ENCODE measurements around the gene OOSP1. TPM values are rescaled to one million over a fixed set of nuclear protein-coding genes. Genes with fewer than 3 reads are reported as not detected.
"Not testable (repeated sequence)": the region's sequence is repeated elsewhere in the genome, so short reads cannot be mapped to it uniquely, and the experiment has no call there.

The OOSP1 gene
- total RNA-seq, 1 donor from 2014 or later = not detected

DNA sequence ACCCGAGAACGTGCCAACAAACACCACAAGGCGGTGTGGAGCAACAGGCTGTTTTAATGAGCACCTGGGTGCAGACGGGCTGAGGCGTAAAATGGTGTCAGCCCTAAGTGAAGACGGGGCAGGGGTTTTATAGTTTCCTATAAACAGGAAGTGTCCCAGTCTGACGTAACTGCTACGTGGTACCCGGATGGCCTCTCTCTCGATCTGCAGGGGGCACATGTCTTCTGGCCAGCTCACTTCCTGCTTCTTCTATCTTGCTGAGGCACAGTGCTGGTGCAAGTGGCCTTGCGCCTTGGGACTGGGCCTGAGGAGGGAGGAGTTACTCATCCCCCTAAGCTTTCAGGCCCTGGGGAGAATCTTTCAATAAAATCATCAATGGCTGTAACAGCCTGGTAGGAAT lies 38.7 kb upstream of the OOSP1 start:
- TF ChIP-seq, protein P1, sequence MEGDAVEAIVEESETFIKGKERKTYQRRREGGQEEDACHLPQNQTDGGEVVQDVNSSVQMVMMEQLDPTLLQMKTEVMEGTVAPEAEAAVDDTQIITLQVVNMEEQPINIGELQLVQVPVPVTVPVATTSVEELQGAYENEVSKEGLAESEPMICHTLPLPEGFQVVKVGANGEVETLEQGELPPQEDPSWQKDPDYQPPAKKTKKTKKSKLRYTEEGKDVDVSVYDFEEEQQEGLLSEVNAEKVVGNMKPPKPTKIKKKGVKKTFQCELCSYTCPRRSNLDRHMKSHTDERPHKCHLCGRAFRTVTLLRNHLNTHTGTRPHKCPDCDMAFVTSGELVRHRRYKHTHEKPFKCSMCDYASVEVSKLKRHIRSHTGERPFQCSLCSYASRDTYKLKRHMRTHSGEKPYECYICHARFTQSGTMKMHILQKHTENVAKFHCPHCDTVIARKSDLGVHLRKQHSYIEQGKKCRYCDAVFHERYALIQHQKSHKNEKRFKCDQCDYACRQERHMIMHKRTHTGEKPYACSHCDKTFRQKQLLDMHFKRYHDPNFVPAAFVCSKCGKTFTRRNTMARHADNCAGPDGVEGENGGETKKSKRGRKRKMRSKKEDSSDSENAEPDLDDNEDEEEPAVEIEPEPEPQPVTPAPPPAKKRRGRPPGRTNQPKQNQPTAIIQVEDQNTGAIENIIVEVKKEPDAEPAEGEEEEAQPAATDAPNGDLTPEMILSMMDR (IDR thresholded peaks at IDR 0.05) = no peak
- no peak overlapping the region for H3K27ac Mint-ChIP-seq (ENCODE audit: unreplicated experiment)
- peaks cover 11% of the 10 kb centered on the region for H3K9me3 Mint-ChIP-seq (ENCODE audit: unreplicated experiment)
- no peak overlapping the region for H3K4me3 Mint-ChIP-seq (ENCODE audit: unreplicated experiment)
- H3K36me3 Mint-ChIP-seq (ENCODE audit: unreplicated experiment) = no peaks in the 10 kb centered on the region
- no peak for DNase-seq (ENCODE audit: extremely low spot score, unreplicated experiment)
- H3K4me1 Mint-ChIP-seq (ENCODE audit: unreplicated experiment) = peaks cover 3% of the 10 kb centered on the region
- no peaks in the 10 kb centered on the region for H3K27me3 Mint-ChIP-seq (ENCODE audit: unreplicated experiment)

DNA sequence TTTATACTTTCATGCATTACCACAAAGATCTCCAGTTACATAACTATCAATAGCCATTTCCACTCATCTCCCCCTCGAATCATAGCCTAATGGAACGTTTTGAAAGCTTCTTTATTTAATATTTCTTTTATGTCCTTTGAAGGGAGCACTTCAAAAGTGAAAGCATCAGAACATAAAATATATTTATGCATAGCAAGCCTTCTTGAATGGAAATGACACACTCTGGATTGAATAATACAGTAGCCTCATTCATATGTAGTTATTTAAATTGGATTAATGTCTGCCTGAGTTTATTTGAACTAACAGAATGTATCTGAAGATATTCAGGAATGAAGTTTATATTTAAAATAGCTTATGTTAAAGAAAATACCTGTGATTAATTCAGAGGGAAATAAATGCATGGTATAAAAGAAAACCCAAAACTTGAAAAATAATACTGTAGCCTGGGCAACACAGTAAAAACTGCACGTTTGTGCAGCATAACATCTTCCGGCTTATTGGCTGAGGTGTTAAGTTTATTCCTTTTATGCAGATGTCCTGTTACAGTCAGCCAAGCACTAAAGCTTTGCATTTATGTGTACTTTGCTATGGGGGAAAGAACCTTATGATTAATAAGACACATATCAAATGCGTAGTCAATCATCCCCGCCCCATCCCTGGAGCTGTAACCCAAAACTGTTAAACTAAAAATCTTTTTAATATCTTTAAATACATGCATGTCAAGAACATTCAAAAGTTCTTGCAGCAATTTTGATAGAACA lies 37.7 kb upstream of the OOSP1 start:
- Mint-ChIP-seq H3K9me3 (ENCODE audit: unreplicated experiment) (peaks cover 11% of the 10 kb centered on the region), H3K36me3 (ENCODE audit: unreplicated experiment) (no peaks in the 10 kb centered on the region), H3K27ac (ENCODE audit: unreplicated experiment) (no peak overlapping the region), H3K27me3 (ENCODE audit: unreplicated experiment) (no peaks in the 10 kb centered on the region), H3K4me1 (ENCODE audit: unreplicated experiment) (peaks cover 3% of the 10 kb centered on the region), H3K4me3 (ENCODE audit: unreplicated experiment) (no peak overlapping the region)
- no peak for DNase-seq (ENCODE audit: extremely low spot score, unreplicated experiment)
- TF ChIP-seq, protein P1 (IDR thresholded peaks at IDR 0.05) = no peak

DNA sequence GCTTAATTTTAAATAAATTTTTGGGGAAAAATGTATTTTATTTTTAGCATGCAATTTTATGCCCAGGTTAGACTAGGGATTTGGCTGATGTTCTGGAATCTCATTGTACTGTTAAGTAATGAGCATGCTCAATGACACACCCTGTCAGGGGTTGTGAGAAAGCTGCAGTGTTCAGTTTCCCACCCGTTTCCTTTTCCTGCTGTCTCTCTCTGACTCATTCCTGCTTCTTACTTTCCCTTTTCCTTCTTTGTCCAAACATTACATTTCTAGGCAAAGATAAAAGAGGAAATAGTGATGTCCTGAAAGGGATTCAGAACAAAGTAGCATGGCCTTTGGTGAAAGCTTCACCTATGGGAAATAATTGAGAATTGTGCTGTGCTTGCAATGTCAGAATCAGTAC lies 36.9 kb upstream of the OOSP1 start:
- Mint-ChIP-seq H3K36me3 (ENCODE audit: unreplicated experiment) (no peaks in the 10 kb centered on the region), H3K4me1 (ENCODE audit: unreplicated experiment) (peaks cover 3% of the 10 kb centered on the region), H3K9me3 (ENCODE audit: unreplicated experiment) (peaks cover 11% of the 10 kb centered on the region), H3K27me3 (ENCODE audit: unreplicated experiment) (no peaks in the 10 kb centered on the region), H3K4me3 (ENCODE audit: unreplicated experiment) (no peak overlapping the region), H3K27ac (ENCODE audit: unreplicated experiment) (no peak overlapping the region)
- no peak for DNase-seq (ENCODE audit: extremely low spot score, unreplicated experiment)
- TF ChIP-seq, protein P1 (IDR thresholded peaks at IDR 0.05) = no peak

DNA sequence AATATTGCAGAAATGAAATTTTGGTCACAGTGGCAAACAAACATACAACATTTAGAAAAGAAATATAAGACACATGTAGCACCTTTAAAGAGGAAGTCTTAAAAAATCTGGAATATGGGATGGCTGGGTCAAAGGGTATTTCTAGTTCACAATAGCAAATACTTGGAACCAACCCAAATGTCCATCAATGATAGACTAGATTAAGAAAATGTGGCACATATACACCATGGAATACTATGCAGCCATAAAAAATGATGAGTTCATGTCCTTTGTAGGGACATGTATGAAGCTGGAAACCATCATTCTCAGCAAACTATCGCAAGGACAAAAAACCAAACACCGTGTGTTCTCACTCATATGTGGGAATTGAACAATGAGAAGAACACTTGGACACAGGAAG lies 34.7 kb upstream of the OOSP1 start:
- not testable (repeated sequence) for DNase-seq (ENCODE audit: extremely low spot score, unreplicated experiment); H3K4me1 Mint-ChIP-seq (ENCODE audit: unreplicated experiment); H3K27me3 Mint-ChIP-seq (ENCODE audit: unreplicated experiment); H3K36me3 Mint-ChIP-seq (ENCODE audit: unreplicated experiment); H3K9me3 Mint-ChIP-seq (ENCODE audit: unreplicated experiment); H3K27ac Mint-ChIP-seq (ENCODE audit: unreplicated experiment); H3K4me3 Mint-ChIP-seq (ENCODE audit: unreplicated experiment)

DNA sequence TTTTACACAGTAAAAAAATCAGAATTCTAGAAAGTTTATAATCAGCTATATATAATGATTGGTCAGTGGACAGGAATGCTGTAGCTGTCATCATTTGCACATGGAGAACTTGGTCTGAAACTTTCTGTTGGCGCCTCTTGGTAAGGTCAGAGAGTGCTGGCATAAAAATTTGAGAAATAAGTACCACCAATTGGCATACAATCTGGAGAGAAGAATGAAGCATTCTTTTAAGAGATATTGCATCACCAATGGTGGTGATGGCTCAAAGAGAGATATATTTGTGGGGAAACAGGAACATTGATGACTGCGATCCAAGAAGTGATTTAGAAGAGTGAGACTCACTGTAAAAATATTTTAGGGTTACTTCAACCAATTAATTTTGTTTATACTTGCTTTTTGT lies 19.8 kb upstream of the OOSP1 start:
- H3K27me3 Mint-ChIP-seq (ENCODE audit: unreplicated experiment) = no peaks in the 10 kb centered on the region
- H3K36me3 Mint-ChIP-seq (ENCODE audit: unreplicated experiment) = no peaks in the 10 kb centered on the region
- H3K4me1 Mint-ChIP-seq (ENCODE audit: unreplicated experiment) = no peaks in the 10 kb centered on the region
- H3K27ac Mint-ChIP-seq (ENCODE audit: unreplicated experiment) = no peak overlapping the region
- no peak overlapping the region for H3K4me3 Mint-ChIP-seq (ENCODE audit: unreplicated experiment)
- DNase-seq (ENCODE audit: extremely low spot score, unreplicated experiment) = no peak
- H3K9me3 Mint-ChIP-seq (ENCODE audit: unreplicated experiment) = peaks cover 12% of the 10 kb centered on the region
- TF ChIP-seq, protein P1 (IDR thresholded peaks at IDR 0.05) = no peak
